CD4-positive, alpha-beta T cell treated with Interleukin-17A for 1 hour (primary cell): ENCODE measurements around the gene ARL16.

Source experiments
- DNase-seq: peaks from one replicate; pipeline ENCODE4 v3.0.0-alpha.2; 2020

ARL16 gene

DNA sequence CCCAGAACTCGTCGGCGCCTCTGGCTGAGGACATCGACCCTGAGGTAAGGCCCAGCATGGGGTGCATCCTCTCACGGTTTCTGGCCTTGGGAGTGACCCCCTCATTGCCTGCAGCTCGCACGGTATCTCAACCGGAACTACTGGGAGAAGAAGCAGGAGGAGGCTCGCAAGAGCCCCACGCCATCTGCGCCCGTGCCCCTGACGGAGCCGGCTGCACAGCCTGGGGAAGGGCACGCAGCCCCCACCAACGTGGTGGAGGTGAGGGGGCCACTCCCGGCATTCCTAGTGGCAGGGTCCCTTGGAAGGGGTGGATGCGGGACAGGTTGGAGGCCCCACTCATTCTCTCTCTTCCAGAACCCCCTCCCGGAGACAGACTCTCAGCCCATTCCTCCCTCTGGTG is 11.2 kb upstream of the ARL16 start:
- DNase-seq, result no peak

- no peak for DNase-seq
Observed at GRCh38 chr17:81693509-81694210, 10.1 kb upstream of the ARL16 start.

DNA sequence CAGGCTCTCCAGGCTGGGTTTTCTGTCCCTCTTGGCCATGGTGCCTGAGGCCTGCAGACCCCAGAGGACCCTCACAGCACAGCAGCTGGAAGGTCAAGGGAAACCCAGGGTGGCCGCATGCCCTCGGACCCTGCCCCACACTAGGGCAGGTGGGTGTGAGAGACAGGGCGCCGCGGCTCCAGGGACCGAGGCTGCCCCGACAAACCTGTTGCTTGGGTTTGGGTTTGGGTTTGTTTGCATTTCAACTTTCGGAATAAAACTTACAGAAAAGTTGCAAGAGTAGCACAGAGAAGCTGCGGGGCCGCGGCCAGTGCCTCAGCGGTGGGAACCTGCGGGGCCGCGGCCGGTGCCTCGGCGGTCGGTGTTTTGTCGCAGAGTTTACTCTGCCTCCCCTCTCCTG is 8.0 kb upstream of the ARL16 start:
- DNase-seq, result no peak

DNA sequence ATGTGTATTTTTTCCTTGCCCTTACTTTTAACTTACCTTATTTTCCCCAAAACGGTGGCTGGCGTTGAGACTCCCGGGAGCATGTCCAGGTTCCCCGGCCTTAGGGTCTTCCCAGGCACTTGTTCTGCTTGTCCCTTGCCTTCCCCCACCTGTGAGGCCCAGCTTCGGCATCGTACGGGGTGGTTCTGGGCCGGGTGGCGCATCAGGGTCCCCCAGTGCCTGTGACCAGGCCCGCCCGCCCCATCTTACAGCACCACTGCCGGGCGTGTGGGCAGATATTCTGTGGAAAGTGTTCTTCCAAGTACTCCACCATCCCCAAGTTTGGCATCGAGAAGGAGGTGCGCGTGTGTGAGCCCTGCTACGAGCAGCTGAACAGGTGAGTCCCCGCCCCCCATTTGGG is 7.6 kb upstream of the ARL16 start:
- no peak for DNase-seq

DNA sequence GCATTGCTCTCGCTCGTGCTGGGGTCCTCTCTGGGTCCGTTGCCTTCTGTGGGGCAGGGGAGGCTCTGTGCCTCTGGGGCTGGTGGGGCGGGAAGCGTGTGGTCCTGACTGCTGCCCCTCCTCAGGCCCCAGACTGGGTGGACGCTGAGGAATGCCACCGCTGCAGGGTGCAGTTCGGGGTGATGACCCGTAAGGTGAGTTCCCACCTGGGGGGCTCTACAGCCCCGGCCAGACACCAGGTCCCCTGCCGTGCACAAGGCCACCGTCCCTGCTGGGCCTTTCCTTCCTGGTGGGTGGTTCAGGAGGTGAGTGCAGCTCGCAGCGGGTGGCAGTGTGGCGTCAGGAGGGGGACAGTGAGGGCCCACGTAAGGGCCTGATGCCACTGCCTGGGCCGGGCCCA is 7.0 kb upstream of the ARL16 start:
- no peak for DNase-seq

GRCh38 chr17:81690066-81690465 is 6.5 kb upstream of the ARL16 start:
- DNase-seq, result no peak

DNA sequence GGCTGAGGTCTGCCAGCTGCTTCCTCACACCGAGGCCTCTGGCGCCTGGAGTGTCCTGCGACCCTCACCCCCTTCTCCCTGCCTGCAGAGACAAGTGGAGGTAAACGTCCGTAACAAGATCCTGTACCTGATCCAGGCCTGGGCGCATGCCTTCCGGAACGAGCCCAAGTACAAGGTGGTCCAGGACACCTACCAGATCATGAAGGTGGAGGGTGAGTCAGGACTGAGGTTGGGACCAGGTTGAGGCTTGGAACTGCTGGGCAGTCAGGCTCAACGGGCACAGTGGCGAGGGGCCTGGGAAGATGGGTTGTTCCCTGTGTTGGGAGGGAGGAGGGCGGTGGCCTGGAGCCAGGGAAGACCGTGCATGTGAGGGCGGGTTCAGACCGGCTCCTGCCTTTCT is 5.0 kb upstream of the ARL16 start:
- DNase-seq, result no peak

GRCh38 chr17:81687770-81688541 is 4.4 kb upstream of the ARL16 start:
- no peak for DNase-seq

DNA sequence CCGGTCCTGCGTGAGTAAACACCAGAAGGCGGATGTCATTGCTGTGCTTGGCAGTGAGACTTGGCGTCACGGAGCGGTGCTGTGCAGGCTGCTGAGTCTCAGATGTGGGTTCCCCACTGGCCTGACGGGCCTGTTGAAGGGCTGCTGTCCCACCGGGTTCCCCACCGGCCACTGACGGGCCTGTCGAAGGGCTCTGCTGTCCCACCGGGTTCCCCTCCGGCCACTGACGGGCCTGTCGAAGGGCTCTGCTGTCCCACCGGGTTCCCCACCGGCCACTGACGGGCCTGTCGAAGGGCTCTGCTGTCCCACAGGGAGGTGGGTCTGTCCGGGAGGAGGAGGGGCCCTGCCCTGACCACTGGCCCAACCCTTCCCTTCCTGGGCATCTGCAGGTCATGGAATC is 3.0 kb upstream of the ARL16 start:
- DNase-seq, result no peak

- DNase-seq, result no peak
Observed at GRCh38 chr17:81685108-81685507, 1.5 kb upstream of the ARL16 start.

- DNase-seq, result no peak
Observed at GRCh38 chr17:81684442-81684911, 880 bp upstream of the ARL16 start.

- no peak for DNase-seq
Observed at GRCh38 chr17:81683208-81683583, 401 bp downstream of the ARL16 start.

DNA sequence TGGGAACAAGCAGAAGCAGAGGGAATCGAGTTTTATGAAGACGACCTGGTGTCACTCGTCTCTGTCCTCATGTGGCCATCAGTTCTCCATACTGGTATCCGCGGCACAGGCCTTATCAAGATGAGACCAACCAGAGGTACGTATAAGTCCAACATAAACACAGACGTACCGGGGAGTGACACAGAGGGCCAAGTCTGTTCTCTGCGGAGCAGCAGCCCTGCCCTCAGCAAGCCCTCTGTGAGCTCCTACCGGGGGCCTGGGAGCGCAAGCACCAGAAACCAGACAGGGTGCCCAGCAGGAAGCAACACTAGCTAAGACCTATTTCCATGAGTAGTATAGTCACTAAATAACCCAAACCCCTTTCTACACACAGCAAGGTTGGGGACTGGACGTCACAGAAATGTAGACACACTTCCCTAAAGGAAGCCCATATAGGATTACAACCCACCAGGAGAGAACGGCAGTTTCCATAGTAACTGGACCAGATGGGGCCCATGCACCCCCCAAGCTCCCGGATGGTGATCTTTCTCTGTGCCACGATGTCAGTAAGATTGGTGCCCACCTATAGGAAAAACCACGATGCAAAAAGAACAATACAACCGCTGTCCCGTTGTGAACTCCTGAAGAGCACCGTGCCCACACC is 911 bp downstream of the ARL16 start:
- DNase-seq, result no peak

- DNase-seq, result no peak
Observed at GRCh38 chr17:81681672-81682071, 1.9 kb downstream of the ARL16 start.

DNA sequence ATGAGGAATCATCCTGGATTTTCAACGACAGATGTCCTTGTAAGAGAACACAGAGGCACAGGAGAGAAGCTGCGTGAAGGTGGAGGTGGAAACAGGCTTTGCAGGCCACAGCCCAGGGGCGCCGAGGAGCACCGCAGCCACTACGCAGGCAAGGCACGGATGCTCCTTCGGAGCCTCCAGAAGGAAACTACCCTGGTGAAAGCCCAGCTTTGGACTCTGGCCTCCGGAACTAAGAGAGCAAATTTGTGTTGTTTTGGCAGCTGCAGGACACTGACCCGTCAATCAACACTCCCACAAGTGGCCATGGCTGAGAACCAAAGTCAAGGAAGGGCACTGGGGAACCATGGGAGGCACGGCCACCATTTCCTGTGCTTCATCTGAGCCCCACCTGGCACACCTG is 3.4 kb downstream of the ARL16 start:
- no peak for DNase-seq

- no peak for DNase-seq
Observed at GRCh38 chr17:81676906-81677305, 6.7 kb downstream of the ARL16 start.

DNA sequence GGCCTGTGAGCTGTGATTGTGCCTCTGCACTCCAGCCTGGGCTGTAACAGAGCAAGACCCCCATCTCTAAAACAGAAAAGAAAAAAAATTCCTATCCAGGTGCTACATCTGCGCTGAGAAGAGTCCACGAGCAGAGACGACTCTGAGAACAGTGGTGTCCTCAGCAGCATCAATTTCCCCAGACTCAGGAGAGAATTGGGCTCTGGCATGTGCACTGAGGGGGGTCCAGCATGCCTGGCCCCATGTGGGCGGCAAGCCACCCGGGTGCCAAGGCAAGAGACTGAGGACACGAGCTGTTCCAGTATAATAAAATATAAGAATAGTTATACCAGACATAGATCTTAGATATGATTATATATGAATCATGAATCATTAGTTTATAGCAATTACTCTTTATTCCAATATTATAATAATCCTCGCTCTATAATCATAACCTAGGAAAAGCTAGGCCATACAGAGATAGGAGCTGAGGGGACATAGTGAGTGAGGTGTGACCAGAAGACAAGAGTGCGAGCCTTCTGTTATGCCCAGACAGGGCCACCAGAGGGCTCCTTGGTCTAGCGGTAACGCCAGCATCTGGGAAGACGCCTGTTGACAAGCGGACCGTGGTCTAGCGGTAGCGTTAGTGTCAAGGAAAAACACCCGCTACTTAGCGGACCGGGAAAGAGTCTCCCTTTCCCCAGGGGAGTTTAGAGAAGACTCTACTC is 7.9 kb downstream of the ARL16 start:
- peak; percentile 55 for DNase-seq

DNA sequence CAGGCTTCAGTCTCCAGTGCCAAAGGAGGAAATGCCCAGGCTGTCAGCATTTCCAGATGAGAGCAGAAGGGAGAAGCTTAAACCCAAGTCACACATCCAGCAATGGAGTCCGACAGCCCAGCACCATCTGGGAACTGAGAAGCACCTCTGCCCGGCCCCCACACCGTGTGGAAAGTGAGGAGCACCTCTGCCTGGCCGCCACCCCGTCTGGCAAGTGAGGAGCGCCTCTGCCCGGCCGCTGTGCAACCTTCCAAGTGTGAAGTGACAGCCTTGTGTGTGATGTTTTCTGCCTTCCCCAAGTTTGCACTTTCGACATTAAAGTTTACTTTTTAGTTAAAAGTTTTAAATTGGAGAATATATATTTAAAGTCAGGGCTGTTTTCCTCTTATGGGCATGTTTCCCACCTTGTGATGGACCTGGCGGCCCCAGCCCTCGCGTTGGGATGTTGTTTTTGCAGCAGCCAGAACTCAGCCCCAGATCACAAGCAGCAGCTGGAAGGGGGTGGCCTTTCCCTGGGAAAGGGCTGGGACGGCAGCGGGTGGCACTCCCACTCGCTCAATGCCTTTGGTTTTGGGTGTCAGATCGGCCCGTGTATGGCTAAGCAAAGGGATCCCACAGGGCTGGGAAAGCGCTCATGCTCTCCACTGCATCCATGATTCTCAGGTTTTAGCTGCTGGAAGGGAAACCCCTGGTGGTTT is 9.9 kb downstream of the ARL16 start:
- no peak for DNase-seq

DNA sequence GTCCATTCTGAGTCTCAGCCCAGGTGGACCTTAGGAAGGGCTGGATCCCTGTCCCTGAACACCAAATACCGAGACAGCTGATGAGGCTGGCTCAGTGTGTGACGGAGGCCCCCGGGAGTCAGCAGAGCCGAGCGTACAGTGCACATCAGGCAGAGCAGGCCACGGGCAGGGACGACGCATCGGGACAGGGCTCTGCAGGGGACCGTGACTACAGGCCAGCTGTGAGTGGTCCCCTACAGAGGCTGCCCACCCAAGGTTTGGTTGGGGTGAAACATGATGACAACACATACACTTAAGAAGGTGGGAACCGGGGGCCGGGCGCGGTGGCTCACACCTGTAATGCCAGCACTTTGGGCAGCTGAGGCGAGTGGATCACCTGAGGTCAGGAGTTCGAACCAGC is 10.6 kb downstream of the ARL16 start:
- no peak for DNase-seq

DNA sequence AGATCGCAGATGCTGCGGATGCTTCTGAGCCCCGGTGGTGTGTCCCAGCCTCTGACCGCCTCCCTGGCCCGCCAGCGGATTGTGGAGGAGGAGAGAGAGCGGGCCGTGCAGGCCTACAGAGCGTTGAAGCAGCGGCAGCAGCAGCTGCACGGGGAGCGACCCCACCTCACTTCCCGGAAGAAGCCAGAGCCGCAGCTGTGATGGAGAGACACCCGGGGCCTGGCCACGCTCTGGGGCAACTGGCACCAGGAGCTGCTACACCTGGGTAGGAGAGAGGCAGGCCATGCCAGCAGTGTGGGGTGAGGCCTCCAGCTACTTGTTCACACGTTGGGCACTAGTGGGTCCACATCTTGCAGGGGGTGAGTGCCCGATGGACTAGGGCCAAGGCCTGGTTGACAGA is 11.1 kb downstream of the ARL16 start:
- no peak for DNase-seq

GRCh38 chr17:81667754-81668153 is 15.8 kb downstream of the ARL16 start:
- no peak for DNase-seq

DNA sequence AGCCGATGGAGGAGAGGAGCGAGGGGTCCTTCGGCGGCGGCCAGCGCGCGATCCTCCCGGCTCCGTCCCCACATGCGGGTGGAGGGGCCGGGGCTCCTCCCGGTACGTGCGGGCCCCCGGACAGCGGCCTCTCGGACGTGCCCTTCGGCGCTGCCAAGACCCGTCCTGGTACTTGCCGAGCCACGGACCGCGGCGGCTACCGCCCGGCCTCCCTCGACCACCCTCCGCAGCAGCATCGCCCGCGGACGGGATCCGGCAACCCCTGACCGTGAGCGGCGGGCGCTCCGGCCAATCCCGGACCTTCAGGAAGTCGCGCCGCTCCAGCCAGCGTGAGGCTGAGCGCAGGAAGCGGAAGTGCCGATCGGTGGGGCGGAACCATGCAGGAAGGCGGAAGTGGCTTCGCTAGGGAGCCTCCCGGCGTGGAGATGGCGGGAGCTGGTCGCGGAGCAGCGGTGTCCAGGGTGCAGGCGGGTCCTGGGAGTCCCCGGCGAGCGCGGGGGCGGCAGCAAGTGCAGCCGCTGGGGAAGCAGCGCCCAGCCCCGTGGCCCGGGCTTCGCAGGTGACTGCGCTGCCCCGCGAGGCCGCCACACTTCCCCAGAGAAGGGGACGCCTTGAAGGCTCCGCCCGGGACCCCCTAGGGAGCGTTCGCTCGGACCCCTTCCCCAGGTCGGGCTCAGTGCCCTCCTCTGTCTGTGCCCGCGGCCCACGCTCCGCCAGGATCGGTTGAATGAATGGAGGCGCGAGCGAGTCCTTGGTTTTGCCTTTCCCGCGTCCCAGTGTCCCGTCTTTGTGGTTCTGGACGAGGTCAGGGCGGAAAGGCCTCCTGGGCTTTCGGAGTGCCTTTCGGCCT is 17.0 kb downstream of the ARL16 start, which contains the start of the genes CCDC137 and OXLD1:
Gene CCDC137 (plus strand): TSS at position 396 of the 850 bp plus-strand sequence. CDS start 30 bp downstream, at position 426.
Gene OXLD1 (minus strand): TSS at position 264 of the 850 bp plus-strand sequence. CDS start 28 bp downstream, at position 236.
- DNase-seq, result peak; percentile 92
